ENCODE results near the gene DNAH6.
"Not testable (repeated sequence)": the region's sequence is repeated elsewhere in the genome, so short reads cannot be mapped to it uniquely, and the experiment has no call there.

The DNAH6 gene

GRCh38 chr2:84516234-84516986, at the start of gene DNAH6:
DNAH6 (plus strand) TSS chr2:84516498; CDS start chr2:84517827, 1,329 bp downstream.
- DNase-seq (ENCODE audit: low spot score): no peak

GRCh38 chr2:84467389-84467788, 48.9 kb upstream of the DNAH6 start:
- no peak for DNase-seq (ENCODE audit: low spot score)

GRCh38 chr2:84472423-84472822, 43.9 kb upstream of the DNAH6 start:
- not testable (repeated sequence) for DNase-seq (ENCODE audit: low spot score)

- no peak for DNase-seq (ENCODE audit: low spot score)
These were observed 43.3 kb upstream of the DNAH6 start for GRCh38 chr2:84472856-84473565.

GRCh38 chr2:84474176-84474575, 42.1 kb upstream of the DNAH6 start:
- no peak for DNase-seq (ENCODE audit: low spot score)

GRCh38 chr2:84477886-84478285, 38.4 kb upstream of the DNAH6 start:
- no peak for DNase-seq (ENCODE audit: low spot score)

- DNase-seq (ENCODE audit: low spot score): no peak
These were observed 37.4 kb upstream of the DNAH6 start for GRCh38 chr2:84478867-84479266.

- DNase-seq (ENCODE audit: low spot score): no peak
These were observed 34.6 kb upstream of the DNAH6 start for GRCh38 chr2:84481702-84482101.

GRCh38 chr2:84482603-84483002, 33.7 kb upstream of the DNAH6 start:
- DNase-seq (ENCODE audit: low spot score): no peak

GRCh38 chr2:84483320-84483719, 33.0 kb upstream of the DNAH6 start:
- DNase-seq (ENCODE audit: low spot score): no peak

- no peak for DNase-seq (ENCODE audit: low spot score)
These were observed 29.7 kb upstream of the DNAH6 start for GRCh38 chr2:84486441-84487115.

- DNase-seq (ENCODE audit: low spot score): no peak
These were observed 28.9 kb upstream of the DNAH6 start for GRCh38 chr2:84487298-84487996.

- no peak for DNase-seq (ENCODE audit: low spot score)
These were observed 25.0 kb upstream of the DNAH6 start for GRCh38 chr2:84491256-84491655.

- DNase-seq (ENCODE audit: low spot score): no peak
These were observed 24.6 kb upstream of the DNAH6 start for GRCh38 chr2:84491741-84492140.

GRCh38 chr2:84492571-84492970, 23.7 kb upstream of the DNAH6 start:
- DNase-seq (ENCODE audit: low spot score): no peak

GRCh38 chr2:84493514-84493913, 22.8 kb upstream of the DNAH6 start:
- no peak for DNase-seq (ENCODE audit: low spot score)

- no peak for DNase-seq (ENCODE audit: low spot score)
These were observed 22.2 kb upstream of the DNAH6 start for GRCh38 chr2:84494070-84494469.

- peak; percentile 6 for DNase-seq (ENCODE audit: low spot score)
These were observed 20.7 kb upstream of the DNAH6 start for GRCh38 chr2:84495539-84496146.

- DNase-seq (ENCODE audit: low spot score): no peak
These were observed 19.9 kb upstream of the DNAH6 start for GRCh38 chr2:84496386-84496785.

- no peak for DNase-seq (ENCODE audit: low spot score)
These were observed 19.0 kb upstream of the DNAH6 start for GRCh38 chr2:84497285-84497684.

- no peak for DNase-seq (ENCODE audit: low spot score)
These were observed 18.0 kb upstream of the DNAH6 start for GRCh38 chr2:84498150-84498799.

Data from hematopoietic multipotent progenitor cell treated with erythropoietin and hydrocortisone succinate and interleukin-3 and kit ligand, for 17 days (in vitro differentiated cells).